Endodermal cell (in vitro differentiated cells): ENCODE results near the gene SH3GL1. TPM values are rescaled to one million over a fixed set of nuclear protein-coding genes. Genes with fewer than 3 reads are reported as not detected.

Source experiments
- DNase-seq: peaks from one replicate; pipeline ENCODE4 v3.0.0-alpha.2; 2017
- H3K27ac ChIP-seq: 2 replicates; pipeline ENCODE4 v1.5.1; 2013; ENCODE audit warnings: mild to moderate bottlenecking, low read depth, low read length, moderate library complexity
- H3K27me3 ChIP-seq: 2 replicates; pipeline ENCODE4 v1.6.1; 2013; ENCODE audit warnings: mild to moderate bottlenecking, low read length, moderate library complexity; ENCODE audit not compliant: insufficient read depth, control insufficient read depth, poor library complexity, severe bottlenecking
- H3K36me3 ChIP-seq: 2 replicates; pipeline ENCODE4 v1.7.0; 2013; ENCODE audit warnings: mild to moderate bottlenecking, low read length, moderate library complexity; ENCODE audit not compliant: control insufficient read depth, insufficient read depth
- H3K4me1 ChIP-seq: one replicate; pipeline ENCODE4 v1.7.0; 2013; ENCODE audit warnings: low read length; ENCODE audit not compliant: control insufficient read depth, insufficient read depth
- H3K4me3 ChIP-seq: 2 replicates; pipeline ENCODE4 v1.5.1; 2013; ENCODE audit warnings: mild to moderate bottlenecking, low read length, moderate library complexity
- H3K9ac ChIP-seq: 2 replicates; pipeline ENCODE4 v1.6.1; 2013; ENCODE audit warnings: mild to moderate bottlenecking, low read length, moderate library complexity; ENCODE audit not compliant: poor library complexity, severe bottlenecking; ENCODE audit errors: extremely low read depth
- H3K9me3 ChIP-seq: 2 replicates; pipeline ENCODE4 v1.6.1; 2013; ENCODE audit warnings: mild to moderate bottlenecking, low read length, moderate library complexity; ENCODE audit not compliant: control insufficient read depth
- H3K27ac Mint-ChIP-seq: 2 replicates; pipeline ENCODE4 v1.8.0; 2020; ENCODE audit warnings: mixed read lengths
- H3K27me3 Mint-ChIP-seq: 2 replicates; pipeline ENCODE4 v1.8.0; 2021; ENCODE audit warnings: mild to moderate bottlenecking, mixed read lengths; ENCODE audit not compliant: insufficient read depth
- H3K36me3 Mint-ChIP-seq: 2 replicates; pipeline ENCODE4 v1.8.0; 2020; ENCODE audit warnings: low read depth, mixed read lengths
- H3K4me1 Mint-ChIP-seq: 2 replicates; pipeline ENCODE4 v1.8.0; 2020; ENCODE audit warnings: mixed read lengths
- H3K4me3 Mint-ChIP-seq: 2 replicates; pipeline ENCODE4 v1.8.0; 2020; ENCODE audit warnings: mild to moderate bottlenecking, moderate library complexity, mixed read lengths
- H3K9me3 Mint-ChIP-seq: 2 replicates; pipeline ENCODE4 v1.8.0; 2020; ENCODE audit warnings: mild to moderate bottlenecking, mixed read lengths
- CTCF ChIP-seq: fragments of 200-600 bp; sonication (generic); conservative IDR thresholded peaks from 2 replicates; pipeline ENCODE4 v1.5.0; 2021; ENCODE audit warnings: antibody characterized with exemption, mild to moderate bottlenecking
- WGBS, 2 experiments: methylation state at CpG; one replicate each; pipeline versions ENCODE4 v1.1.5 to v1.1.7; 2013; ENCODE audit warnings: missing lambda C conversion rate in 2 of 2, mixed read lengths in 1 of 2; ENCODE audit not compliant: insufficient coverage in 1 of 2, insufficient read length in 1 of 2; 5-methylcytosine and 5-hydroxymethylcytosine counted together
- total RNA-seq, 2 donors: library from RNA; stranded (reverse); fragmentation: NEBNext Ultra II Directional in 1 of 2; extraction: Animal tissue kit (Norgen Biotek cat#: 25700) in 1 of 2; gene quantifications; 2 replicates in 1 of 2; 3 replicates in 1 of 2; pipeline ENCODE4 v1.2.1, GENCODE V29; 2021

SH3GL1 gene
- total RNA-seq, 2 donors from 2014 or later = 76.8 to 77.0 TPM

GRCh38 chr19:4390567-4391305 lies 9.6 kb downstream of the SH3GL1 start:
- H3K27me3 ChIP-seq = no peaks in the 10 kb centered on the region
- peak overlapping the region; percentile 53 for H3K9ac ChIP-seq
- H3K4me1 Mint-ChIP-seq = peaks cover 54% of the 10 kb centered on the region
- H3K9me3 Mint-ChIP-seq = no peaks in the 10 kb centered on the region
- peaks cover 27% of the 10 kb centered on the region for H3K4me1 ChIP-seq
- H3K4me3 Mint-ChIP-seq = peak overlapping the region; percentile 48
- peak; percentile 94 for DNase-seq
- 13 to 19% methylated on average over 11 to 21 of the region's 21 CpGs for WGBS, 2 experiments
- peak overlapping the region; percentile 94 for H3K27ac Mint-ChIP-seq
- H3K27me3 Mint-ChIP-seq = no peaks in the 10 kb centered on the region
- peak overlapping the region; percentile 89 for H3K27ac ChIP-seq
- no peak for TF ChIP-seq CTCF
- H3K4me3 ChIP-seq = peak overlapping the region; percentile 76
- H3K36me3 Mint-ChIP-seq = peaks cover 22% of the 10 kb centered on the region
- H3K36me3 ChIP-seq = peaks cover 10% of the 10 kb centered on the region
- no peaks in the 10 kb centered on the region for H3K9me3 ChIP-seq

- H3K27ac Mint-ChIP-seq = peak overlapping the region; percentile 94
- peak overlapping the region; percentile 53 for H3K9ac ChIP-seq
- H3K9me3 ChIP-seq = no peaks in the 10 kb centered on the region
- H3K4me3 Mint-ChIP-seq = peak overlapping the region; percentile 48
- peak overlapping the region; percentile 89 for H3K27ac ChIP-seq
- peaks cover 27% of the 10 kb centered on the region for H3K4me1 ChIP-seq
- H3K9me3 Mint-ChIP-seq = no peaks in the 10 kb centered on the region
- H3K4me1 Mint-ChIP-seq = peaks cover 51% of the 10 kb centered on the region
- 56 to 63% methylated on average over 6 to 12 of the region's 12 CpGs for whole genome bisulfite sequencing, 2 experiments
- H3K36me3 ChIP-seq = peaks cover 6% of the 10 kb centered on the region
- no peaks in the 10 kb centered on the region for H3K27me3 ChIP-seq
- H3K36me3 Mint-ChIP-seq = peaks cover 20% of the 10 kb centered on the region
- H3K27me3 Mint-ChIP-seq = no peaks in the 10 kb centered on the region
- H3K4me3 ChIP-seq = peak overlapping the region; percentile 76
- DNase-seq = no peak
- no peak for TF ChIP-seq CTCF
These were observed 10.3 kb downstream of the SH3GL1 start for GRCh38 chr19:4390017-4390566.

- H3K4me1 Mint-ChIP-seq = peaks cover 46% of the 10 kb centered on the region
- Histone ChIP-seq H3K4me3 (peak overlapping the region; percentile 76), H3K27ac (peak overlapping the region; percentile 89), H3K27me3 (no peaks in the 10 kb centered on the region), H3K4me1 (peaks cover 27% of the 10 kb centered on the region), H3K36me3 (peaks cover 5% of the 10 kb centered on the region), H3K9ac (peak overlapping the region; percentile 53), H3K9me3 (no peaks in the 10 kb centered on the region)
- DNase-seq = no peak
- 81 to 83% methylated on average over 11 to 17 of the region's 17 CpGs for WGBS, 2 experiments
- peak overlapping the region; percentile 94 for H3K27ac Mint-ChIP-seq
- H3K9me3 Mint-ChIP-seq = no peaks in the 10 kb centered on the region
- peaks cover 18% of the 10 kb centered on the region for H3K36me3 Mint-ChIP-seq
- no peak for TF ChIP-seq CTCF
- H3K4me3 Mint-ChIP-seq = peak overlapping the region; percentile 48
- no peaks in the 10 kb centered on the region for H3K27me3 Mint-ChIP-seq
These were observed 10.8 kb downstream of the SH3GL1 start for GRCh38 chr19:4389511-4390016.
